Loucy (cell line): ENCODE data around the gene PLS3.

Source experiments
- H2AFZ ChIP-seq: fragments of 200-600 bp; sonication (generic); 2 replicates; pipeline ENCODE4 v1.6.0; 2016; ENCODE audit warnings: antibody characterized with exemption, mild to moderate bottlenecking, low read length, moderate library complexity
- H3F3A ChIP-seq: fragments of 200-600 bp; 2 replicates; pipeline ENCODE4 v1.6.0; 2016; ENCODE audit warnings: antibody characterized with exemption, low read depth, mild to moderate bottlenecking
- H3K27me3 ChIP-seq: fragments of 200-600 bp; sonication (generic); 2 replicates; pipeline ENCODE4 v1.6.1; 2014; ENCODE audit warnings: low read length, mild to moderate bottlenecking; ENCODE audit not compliant: insufficient read depth, poor library complexity, severe bottlenecking
- H3K36me3 ChIP-seq: fragments of 200-600 bp; sonication (generic); 2 replicates; pipeline ENCODE4 v1.6.1; 2016; ENCODE audit warnings: low read length; ENCODE audit not compliant: insufficient read depth
- H3K4me1 ChIP-seq: fragments of 200-600 bp; sonication (generic); 2 replicates; pipeline ENCODE4 v1.5.1; 2014; ENCODE audit warnings: low read length, mild to moderate bottlenecking; ENCODE audit not compliant: insufficient read depth, poor library complexity, severe bottlenecking
- H3K4me2 ChIP-seq: fragments of 200-600 bp; sonication (generic); 2 replicates; pipeline ENCODE4 v1.6.0; 2014; ENCODE audit warnings: antibody characterized with exemption, low read length, low read depth, mild to moderate bottlenecking; ENCODE audit not compliant: poor library complexity, severe bottlenecking
- H3K4me3 ChIP-seq: fragments of 200-600 bp; sonication (generic); 2 replicates; pipeline ENCODE4 v1.5.1; 2014; ENCODE audit warnings: low read length, mild to moderate bottlenecking, mixed read lengths; ENCODE audit not compliant: poor library complexity, severe bottlenecking
- H3K79me2 ChIP-seq: fragments of 200-600 bp; sonication (generic); 2 replicates; pipeline ENCODE4 v1.6.1; 2014; ENCODE audit warnings: low read length; ENCODE audit not compliant: insufficient read depth
- H3K9ac ChIP-seq: fragments of 200-600 bp; sonication (generic); 2 replicates; pipeline ENCODE4 v1.6.0; 2014; ENCODE audit warnings: mild to moderate bottlenecking, low read depth, low read length, moderate library complexity; ENCODE audit not compliant: poor library complexity, severe bottlenecking
- H3K9me2 ChIP-seq: fragments of 200-600 bp; sonication (generic); replicated peaks from 2 replicates; pipeline ENCODE4 v1.6.1; 2016; ENCODE audit warnings: low read depth, low read length, mixed read lengths
- H3K9me3 ChIP-seq: fragments of 200-600 bp; sonication (generic); 2 replicates; pipeline ENCODE4 v1.6.1; 2014; ENCODE audit warnings: mild to moderate bottlenecking, antibody characterized with exemption, low read length, low read depth; ENCODE audit not compliant: insufficient read depth
- H4K20me1 ChIP-seq: fragments of 200-600 bp; sonication (generic); 2 replicates; pipeline ENCODE4 v1.6.0; 2014; ENCODE audit warnings: antibody characterized with exemption, low read length, mild to moderate bottlenecking; ENCODE audit not compliant: insufficient read depth, poor library complexity, severe bottlenecking
- CTCF ChIP-seq: fragments of 200-600 bp; sonication (generic); conservative IDR thresholded peaks from 2 replicates; pipeline ENCODE4 v1.5.1; 2014; ENCODE audit warnings: mild to moderate bottlenecking, antibody characterized with exemption, low read length
- EZH2phosphoT487 ChIP-seq: fragments of 200-600 bp; IDR thresholded peaks from 2 replicates; pipeline ENCODE4 v1.6.1; 2018; ENCODE audit warnings: antibody characterized with exemption, mild to moderate bottlenecking, moderate library complexity, borderline replicate concordance

PLS3 gene

GRCh38 chrX:115649461-115650063, 88.6 kb downstream of the PLS3 start:
- no peaks in the 10 kb centered on the region for H3K4me1 ChIP-seq
- no peaks in the 10 kb centered on the region for H3F3A ChIP-seq
- H3K36me3 ChIP-seq = no peaks in the 10 kb centered on the region
- H3K27me3 ChIP-seq = no peaks in the 10 kb centered on the region
- no peak overlapping the region for H3K4me2 ChIP-seq
- no peak overlapping the region for H3K9ac ChIP-seq
- no peak overlapping the region for H2AFZ ChIP-seq
- no peaks in the 10 kb centered on the region for H3K79me2 ChIP-seq
- no peak overlapping the region for H3K4me3 ChIP-seq
- TF ChIP-seq CTCF (no peak), EZH2phosphoT487 (no peak)
- H3K9me2 ChIP-seq = no peaks in the 10 kb centered on the region
- no peaks in the 10 kb centered on the region for H3K9me3 ChIP-seq
- H4K20me1 ChIP-seq = no peaks in the 10 kb centered on the region

- Histone ChIP-seq H3K9me2 (no peaks in the 10 kb centered on the region), H3K36me3 (no peaks in the 10 kb centered on the region), H3K9me3 (no peaks in the 10 kb centered on the region), H3K79me2 (no peaks in the 10 kb centered on the region), H3K4me2 (no peak overlapping the region), H2AFZ (no peak overlapping the region), H3K27me3 (no peaks in the 10 kb centered on the region), H3F3A (no peaks in the 10 kb centered on the region), H3K4me3 (no peak overlapping the region), H3K9ac (no peak overlapping the region), H3K4me1 (no peaks in the 10 kb centered on the region), H4K20me1 (no peaks in the 10 kb centered on the region)
- no peak for TF ChIP-seq CTCF
- TF ChIP-seq EZH2phosphoT487 = no peak
Measured at GRCh38 chrX:115650449-115650848, 89.5 kb downstream of the PLS3 start.

DNA sequence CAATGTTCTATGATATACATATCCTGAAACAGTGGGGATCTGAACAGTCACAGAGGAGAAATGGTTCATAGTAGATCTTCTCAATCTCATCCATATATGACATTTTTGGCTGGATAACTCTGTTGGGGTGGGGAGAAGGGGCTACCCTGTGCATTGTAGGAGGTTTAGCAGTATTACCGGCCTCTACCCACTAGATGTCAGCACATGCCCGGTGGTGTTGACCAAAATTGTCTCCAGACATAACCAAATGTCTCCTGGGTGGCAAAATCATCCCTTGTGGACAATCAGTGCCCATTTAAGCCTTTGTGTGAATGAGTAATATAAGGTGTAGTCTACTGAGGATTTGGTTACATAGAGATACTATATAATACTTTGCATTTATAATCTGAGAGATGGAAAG, 89.9 kb downstream of the PLS3 start:
- H4K20me1 ChIP-seq = no peaks in the 10 kb centered on the region
- H3F3A ChIP-seq = no peaks in the 10 kb centered on the region
- no peak overlapping the region for H3K9ac ChIP-seq
- no peaks in the 10 kb centered on the region for H3K9me3 ChIP-seq
- no peak overlapping the region for H2AFZ ChIP-seq
- H3K36me3 ChIP-seq = no peaks in the 10 kb centered on the region
- H3K4me2 ChIP-seq = no peak overlapping the region
- no peaks in the 10 kb centered on the region for H3K79me2 ChIP-seq
- no peaks in the 10 kb centered on the region for H3K27me3 ChIP-seq
- H3K4me1 ChIP-seq = no peaks in the 10 kb centered on the region
- H3K9me2 ChIP-seq = no peaks in the 10 kb centered on the region
- TF ChIP-seq CTCF (peak; percentile 61), EZH2phosphoT487 (no peak)
- H3K4me3 ChIP-seq = no peak overlapping the region
